DMS114 treated with DMSO at 0.1 percent for 48 hours (cell line): ENCODE measurements around the gene ERCC4.

Source experiments
- DNase-seq: peaks from one replicate; lab custom pipeline; 2025; ENCODE audit not compliant: unreplicated experiment; lab: John Stamatoyannopoulos, UW

Gene ERCC4

GRCh38 chr16:13945744-13946485 is 26.0 kb downstream of the ERCC4 start:
- no peak for DNase-seq

GRCh38 chr16:13948086-13948485 is 28.1 kb downstream of the ERCC4 start:
- DNase-seq: no peak

- DNase-seq: no peak
Measured at GRCh38 chr16:13950821-13951547, 31.0 kb downstream of the ERCC4 start.

- no peak for DNase-seq
Measured at GRCh38 chr16:13951611-13952010, 31.7 kb downstream of the ERCC4 start.

GRCh38 chr16:13953501-13953900 is 33.5 kb downstream of the ERCC4 start:
- DNase-seq: no peak

- DNase-seq: no peak
Measured at GRCh38 chr16:13956635-13957196, 36.8 kb downstream of the ERCC4 start.

GRCh38 chr16:13957197-13958078 is 37.5 kb downstream of the ERCC4 start:
- no peak for DNase-seq

GRCh38 chr16:13958474-13958873 is 38.5 kb downstream of the ERCC4 start:
- no peak for DNase-seq

- no peak for DNase-seq
Measured at GRCh38 chr16:13959626-13960025, 39.7 kb downstream of the ERCC4 start.

- DNase-seq: no peak
Measured at GRCh38 chr16:13961099-13961811, 41.3 kb downstream of the ERCC4 start.

- DNase-seq: no peak
Measured at GRCh38 chr16:13962232-13962631, 42.3 kb downstream of the ERCC4 start.

- DNase-seq: no peak
Measured at GRCh38 chr16:13968835-13969234, 48.9 kb downstream of the ERCC4 start.

GRCh38 chr16:13969711-13970110 is 49.8 kb downstream of the ERCC4 start:
- DNase-seq: no peak

- DNase-seq: no peak
Measured at GRCh38 chr16:13970708-13971422, 50.9 kb downstream of the ERCC4 start.

GRCh38 chr16:13973321-13974023 is 53.5 kb downstream of the ERCC4 start:
- DNase-seq: no peak

- DNase-seq: no peak
Measured at GRCh38 chr16:13977177-13977576, 57.2 kb downstream of the ERCC4 start.

GRCh38 chr16:13982451-13982850 is 62.5 kb downstream of the ERCC4 start:
- DNase-seq: no peak

GRCh38 chr16:13983625-13984024 is 63.7 kb downstream of the ERCC4 start:
- DNase-seq: no peak

GRCh38 chr16:13984794-13985193 is 64.8 kb downstream of the ERCC4 start:
- no peak for DNase-seq
